Gastrocnemius medialis (tissue), 4 donors: ENCODE measurements around the gene CFAP119. TPM values are rescaled to one million over a fixed set of nuclear protein-coding genes. Genes with fewer than 3 reads are reported as not detected.

Experiments used
- ATAC-seq, 2 donors: fragments of 150-250 bp; one replicate each; pipeline ENCODE4 v1.9.1; 2016
- DNase-seq, 2 donors: peaks; one replicate each; pipeline ENCODE4 v3.0.0-alpha.2; 2019
- H3K27ac ChIP-seq, 4 donors: fragments of 200-600 bp; sonication (generic); 1 replicate in 1 of 4; 2 replicates in 3 of 4; pipeline ENCODE4 v1.5.1; 2016 to 2018; ENCODE audit warnings: mild to moderate bottlenecking in 2 of 4, moderate library complexity in 1 of 4
- H3K27me3 ChIP-seq, 3 donors: fragments of 200-600 bp; sonication (generic) in 2 of 3; 1 replicate in 1 of 3; 2 replicates in 2 of 3; pipeline versions ENCODE4 v1.5.1 to v1.6.0; 2016 to 2019; ENCODE audit warnings: mild to moderate bottlenecking in 1 of 3, moderate library complexity in 1 of 3
- H3K36me3 ChIP-seq, 2 donors: fragments of 200-600 bp; sonication (generic) in 1 of 2; one replicate each; pipeline ENCODE4 v1.5.1; 2017 to 2018
- H3K4me1 ChIP-seq, 2 donors: fragments of 200-600 bp; sonication (generic) in 1 of 2; one replicate each; pipeline ENCODE4 v1.5.1; 2016 to 2017; ENCODE audit warnings: mild to moderate bottlenecking in 2 of 2
- H3K4me3 ChIP-seq, 4 donors: fragments of 200-600 bp; sonication (generic) in 3 of 4; 1 replicate in 1 of 4; 2 replicates in 3 of 4; pipeline ENCODE4 v1.5.1; 2016 to 2019; ENCODE audit warnings: mild to moderate bottlenecking in 2 of 4
- H3K9me3 ChIP-seq, 3 donors: fragments of 200-600 bp; sonication (generic) in 2 of 3; 1 replicate in 1 of 3; 2 replicates in 2 of 3; pipeline ENCODE4 v1.5.1; 2016 to 2019
- POLR2A ChIP-seq, 2 donors: fragments of 450-650 bp; IDR thresholded peaks; one replicate each; pipeline ENCODE4 v1.6.1; 2017; ENCODE audit warnings: antibody characterized with exemption in 2 of 2, mild to moderate bottlenecking in 2 of 2, moderate library complexity in 2 of 2
- in situ Hi-C, 4 donors: fragments of 200-750 bp; cut with MboI; loops; one replicate each; pipeline versions ENCODE4 v1.15.0 to v1.8.0; 2017; ENCODE audit warnings: low sequenced_read_pairs in 4 of 4
- intact Hi-C: fragments of 100-400 bp; cut with DNase I; formaldehyde crosslinking; loops from one replicate; pipeline ENCODE4 v1.15.1; 2023; ENCODE audit warnings: low total_unique reads
- total RNA-seq, 4 donors: library from RNA; depleted of rRNA; stranded (reverse); fragments of >200 nt; gene quantifications; one replicate each; pipeline versions ENCODE4 v1.1.0 to v1.2.3, GENCODE V29; 2016
- TF ChIP-seq, protein P1 (sequence below), 5 experiments: fragments of 450-650 bp in 3 of 5; fragments of 200-600 bp in 2 of 5; sonication (generic) in 2 of 5; IDR thresholded peaks in 4 of 5; conservative IDR thresholded peaks in 1 of 5; 1 replicate in 4 of 5; 2 replicates in 1 of 5; pipeline ENCODE4 v1.5.1; 2016 to 2019; ENCODE audit warnings: antibody characterized with exemption in 5 of 5, mild to moderate bottlenecking in 3 of 5, moderate library complexity in 3 of 5

Gene CFAP119
- total RNA-seq, 4 donors from 2014 or later = 0.73 to 5.8 (median 1.7) TPM; not detected in 1

DNA sequence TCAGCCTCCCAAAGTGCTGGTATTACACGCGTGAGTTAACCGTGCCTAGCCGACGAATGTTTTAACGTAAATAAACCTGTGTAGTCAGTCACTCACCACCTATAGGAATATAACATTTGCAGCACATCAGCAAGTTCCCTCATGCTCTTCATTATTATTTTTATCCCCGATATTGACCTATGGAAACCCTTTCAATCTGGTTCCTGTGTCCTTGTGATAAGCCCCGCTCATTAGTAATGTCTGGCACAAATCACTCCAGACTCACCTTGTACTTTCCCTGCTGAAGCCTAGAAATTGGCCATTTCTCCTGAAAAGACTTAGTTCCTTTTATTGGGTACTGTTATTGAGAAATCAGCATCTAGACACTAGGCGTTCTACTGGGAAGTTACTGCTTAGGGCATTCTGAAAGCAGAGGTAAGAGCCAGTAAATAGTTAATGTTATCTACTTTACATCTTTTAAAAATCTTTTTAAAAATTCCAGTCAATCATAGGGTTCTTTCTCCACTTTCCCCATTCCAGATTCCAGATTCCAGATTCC, 15.2 kb downstream of the CFAP119 start:
- no peak for ATAC-seq
- DNase-seq = no peak
- intact Hi-C loops (loop anchor here (5.0 kb wide), 1 partner anchor 436 kb away; the partner anchor contains the start of gene FUS), in situ Hi-C loops (no loop called here)
- no peaks in the 10 kb centered on the region for H3K9me3 ChIP-seq
- peaks cover 7 to 8% of the 10 kb centered on the region in 2 donors for H3K4me1 ChIP-seq
- TF ChIP-seq POLR2A (IDR thresholded peaks at IDR 0.05) = no peak
- TF ChIP-seq, protein P1, sequence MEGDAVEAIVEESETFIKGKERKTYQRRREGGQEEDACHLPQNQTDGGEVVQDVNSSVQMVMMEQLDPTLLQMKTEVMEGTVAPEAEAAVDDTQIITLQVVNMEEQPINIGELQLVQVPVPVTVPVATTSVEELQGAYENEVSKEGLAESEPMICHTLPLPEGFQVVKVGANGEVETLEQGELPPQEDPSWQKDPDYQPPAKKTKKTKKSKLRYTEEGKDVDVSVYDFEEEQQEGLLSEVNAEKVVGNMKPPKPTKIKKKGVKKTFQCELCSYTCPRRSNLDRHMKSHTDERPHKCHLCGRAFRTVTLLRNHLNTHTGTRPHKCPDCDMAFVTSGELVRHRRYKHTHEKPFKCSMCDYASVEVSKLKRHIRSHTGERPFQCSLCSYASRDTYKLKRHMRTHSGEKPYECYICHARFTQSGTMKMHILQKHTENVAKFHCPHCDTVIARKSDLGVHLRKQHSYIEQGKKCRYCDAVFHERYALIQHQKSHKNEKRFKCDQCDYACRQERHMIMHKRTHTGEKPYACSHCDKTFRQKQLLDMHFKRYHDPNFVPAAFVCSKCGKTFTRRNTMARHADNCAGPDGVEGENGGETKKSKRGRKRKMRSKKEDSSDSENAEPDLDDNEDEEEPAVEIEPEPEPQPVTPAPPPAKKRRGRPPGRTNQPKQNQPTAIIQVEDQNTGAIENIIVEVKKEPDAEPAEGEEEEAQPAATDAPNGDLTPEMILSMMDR (IDR thresholded peaks at IDR 0.05 in 4 of 5, conservative IDR thresholded peaks at IDR 0.05 in 1 of 5) = no peak
- no peak overlapping the region for H3K4me3 ChIP-seq
- H3K36me3 ChIP-seq = peaks cover 0 to 20% of the 10 kb centered on the region in 2 donors
- peak overlapping the region in 2 of 4 donors; percentile 77 to 86 for H3K27ac ChIP-seq
- H3K27me3 ChIP-seq = no peaks in the 10 kb centered on the region

GRCh38 chr16:30745082-30745481, 16.8 kb downstream of the CFAP119 start:
- in situ Hi-C loops = no loop called here
- intact Hi-C loops = loop anchor here (5.0 kb wide), 1 partner anchor 437 kb away; the partner anchor contains the start of gene FUS

GRCh38 chr16:30744183-30744582, 17.7 kb downstream of the CFAP119 start:
- Histone ChIP-seq H3K27me3 (no peaks in the 10 kb centered on the region), H3K9me3 (no peaks in the 10 kb centered on the region), H3K36me3 (peaks cover 0 to 19% of the 10 kb centered on the region in 2 donors), H3K27ac (peak overlapping the region; percentile 58 to 68 (median 62)), H3K4me1 (peaks cover 19 to 23% of the 10 kb centered on the region in 2 donors), H3K4me3 (no peak overlapping the region)
- DNase-seq (peak in 1 of 2 donors; percentile 69), ATAC-seq (peak in 1 of 2 donors; percentile 5)
- no peak for TF ChIP-seq POLR2A (IDR thresholded peaks at IDR 0.05)
- TF ChIP-seq, protein P1 (IDR thresholded peaks at IDR 0.05 in 4 of 5, conservative IDR thresholded peaks at IDR 0.05 in 1 of 5) = no peak
- intact Hi-C loops (no loop called here), in situ Hi-C loops (no loop called here)

More at GRCh38 chr16:30745082-30745481, 16.8 kb downstream of the CFAP119 start:
- peaks cover 18 to 23% of the 10 kb centered on the region in 2 donors for H3K4me1 ChIP-seq
- no peaks in the 10 kb centered on the region for H3K27me3 ChIP-seq
- DNase-seq (no peak), ATAC-seq (no peak)
- no peak overlapping the region for H3K4me3 ChIP-seq
- no peaks in the 10 kb centered on the region for H3K9me3 ChIP-seq
- H3K36me3 ChIP-seq = peaks cover 0 to 12% of the 10 kb centered on the region in 2 donors
- H3K27ac ChIP-seq = peak overlapping the region; percentile 58 to 68 (median 62)
- TF ChIP-seq POLR2A (IDR thresholded peaks at IDR 0.05) = no peak
- TF ChIP-seq, protein P1 (IDR thresholded peaks at IDR 0.05 in 4 of 5, conservative IDR thresholded peaks at IDR 0.05 in 1 of 5) = no peak

GRCh38 chr16:30743716-30744115, 18.1 kb downstream of the CFAP119 start:
- DNase-seq (peak in 1 of 2 donors; percentile 53), ATAC-seq (no peak)
- Histone ChIP-seq H3K27me3 (no peaks in the 10 kb centered on the region), H3K27ac (peak overlapping the region; percentile 58 to 68 (median 62)), H3K36me3 (peaks cover 0 to 24% of the 10 kb centered on the region in 2 donors), H3K4me1 (peaks cover 19 to 22% of the 10 kb centered on the region in 2 donors), H3K9me3 (no peaks in the 10 kb centered on the region), H3K4me3 (no peak overlapping the region)
- intact Hi-C loops = no loop called here
- in situ Hi-C loops = no loop called here
- TF ChIP-seq POLR2A (IDR thresholded peaks at IDR 0.05) = no peak
- TF ChIP-seq, protein P1 (IDR thresholded peaks at IDR 0.05 in 4 of 5, conservative IDR thresholded peaks at IDR 0.05 in 1 of 5) = no peak
